ENCODE data around the gene BEX2.
A peak's percentile ranks its signal among the peaks of the same experiment; 100 is the strongest.

Gene BEX2

DNA sequence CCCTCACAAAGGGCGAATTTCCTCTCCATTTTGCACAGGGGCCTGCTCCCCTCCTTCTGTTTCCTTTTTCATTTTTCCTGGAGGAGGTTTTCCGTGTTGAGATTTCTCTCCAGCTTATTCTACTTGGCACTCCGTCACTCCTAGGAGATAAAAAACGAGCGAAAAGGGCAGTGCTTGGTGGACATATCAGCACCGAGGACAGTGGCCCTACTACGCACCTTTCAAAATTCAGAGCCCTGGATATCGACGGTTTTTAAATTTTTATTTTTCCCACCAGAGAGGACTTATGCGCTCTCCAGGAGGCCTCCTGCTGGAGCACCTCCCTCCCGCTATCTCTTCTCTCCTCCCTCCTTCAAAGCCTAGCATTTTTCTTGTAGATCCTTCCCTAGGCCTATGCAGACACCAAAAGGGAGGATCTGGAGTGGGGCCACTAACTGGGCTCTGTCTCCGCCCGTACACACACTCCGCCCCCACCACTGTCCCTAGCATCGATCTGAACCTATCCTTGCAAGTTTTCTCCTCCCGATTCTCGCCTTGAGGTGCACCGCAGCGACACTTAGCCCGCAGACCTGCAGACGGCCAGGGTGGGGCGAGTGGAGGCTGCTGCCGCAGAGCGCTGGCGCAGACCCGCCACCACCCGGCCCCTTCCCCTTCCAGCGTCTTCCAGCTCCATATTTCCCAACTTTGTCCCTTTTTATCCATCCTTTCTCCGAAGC lies 37.0 kb upstream of the BEX2 start:
- no peak overlapping the region for H3K4me3 ChIP-seq (ENCODE audit: low read depth, low read length)
- no peak for DNase-seq
- H3K27me3 ChIP-seq = no peaks in the 10 kb centered on the region
- no peaks in the 10 kb centered on the region for H3K9me3 ChIP-seq
- no peaks in the 10 kb centered on the region for H3K4me1 ChIP-seq
- no peaks in the 10 kb centered on the region for H3K36me3 ChIP-seq
- TF ChIP-seq, protein P1, sequence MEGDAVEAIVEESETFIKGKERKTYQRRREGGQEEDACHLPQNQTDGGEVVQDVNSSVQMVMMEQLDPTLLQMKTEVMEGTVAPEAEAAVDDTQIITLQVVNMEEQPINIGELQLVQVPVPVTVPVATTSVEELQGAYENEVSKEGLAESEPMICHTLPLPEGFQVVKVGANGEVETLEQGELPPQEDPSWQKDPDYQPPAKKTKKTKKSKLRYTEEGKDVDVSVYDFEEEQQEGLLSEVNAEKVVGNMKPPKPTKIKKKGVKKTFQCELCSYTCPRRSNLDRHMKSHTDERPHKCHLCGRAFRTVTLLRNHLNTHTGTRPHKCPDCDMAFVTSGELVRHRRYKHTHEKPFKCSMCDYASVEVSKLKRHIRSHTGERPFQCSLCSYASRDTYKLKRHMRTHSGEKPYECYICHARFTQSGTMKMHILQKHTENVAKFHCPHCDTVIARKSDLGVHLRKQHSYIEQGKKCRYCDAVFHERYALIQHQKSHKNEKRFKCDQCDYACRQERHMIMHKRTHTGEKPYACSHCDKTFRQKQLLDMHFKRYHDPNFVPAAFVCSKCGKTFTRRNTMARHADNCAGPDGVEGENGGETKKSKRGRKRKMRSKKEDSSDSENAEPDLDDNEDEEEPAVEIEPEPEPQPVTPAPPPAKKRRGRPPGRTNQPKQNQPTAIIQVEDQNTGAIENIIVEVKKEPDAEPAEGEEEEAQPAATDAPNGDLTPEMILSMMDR (IDR thresholded peaks at IDR 0.05; ENCODE audit: low read depth, low read length) = no peak

DNA sequence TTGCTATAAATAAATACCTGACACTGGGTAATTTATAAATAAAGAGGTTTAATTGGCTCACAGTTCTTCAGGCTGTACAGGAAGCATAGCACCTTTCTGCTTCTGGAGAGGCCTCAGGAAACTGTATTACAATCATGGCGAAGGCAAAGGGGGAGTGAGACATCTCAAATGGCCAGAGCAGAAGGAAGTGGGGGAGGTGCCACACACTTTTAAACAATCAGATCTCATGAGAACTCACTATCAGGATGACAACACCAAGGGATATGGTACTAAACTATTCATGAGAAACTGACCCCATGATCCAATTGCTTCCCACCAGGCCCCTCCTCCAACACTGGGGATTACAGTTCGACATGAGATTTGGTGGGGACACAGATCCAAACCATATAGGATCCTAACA lies 33.8 kb upstream of the BEX2 start:
- no peaks in the 10 kb centered on the region for H3K36me3 ChIP-seq
- no peaks in the 10 kb centered on the region for H3K27me3 ChIP-seq
- TF ChIP-seq, protein P1 (IDR thresholded peaks at IDR 0.05; ENCODE audit: low read depth, low read length) = no peak
- H3K9me3 ChIP-seq = no peaks in the 10 kb centered on the region
- no peak overlapping the region for H3K4me3 ChIP-seq (ENCODE audit: low read depth, low read length)
- H3K4me1 ChIP-seq = no peaks in the 10 kb centered on the region
- DNase-seq = no peak

DNA sequence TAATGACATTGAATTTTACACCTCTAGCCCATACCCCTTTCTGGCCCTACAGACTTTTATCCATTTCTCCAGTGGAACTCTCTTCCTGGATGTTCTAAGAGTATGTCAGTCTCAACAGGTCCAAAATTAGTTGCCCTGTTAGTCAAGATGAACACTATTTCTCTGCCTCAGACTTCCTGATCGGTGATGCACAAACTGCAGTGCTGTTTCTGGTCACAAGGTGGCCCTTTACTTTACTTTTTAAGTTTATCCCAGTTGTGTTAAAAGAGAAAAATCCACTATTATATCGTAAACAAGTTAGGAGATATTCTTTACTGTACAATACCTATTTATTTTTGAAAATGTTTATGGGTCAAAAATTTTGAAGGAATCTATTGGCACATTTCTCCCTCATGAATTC lies 32.3 kb upstream of the BEX2 start:
- no peaks in the 10 kb centered on the region for H3K36me3 ChIP-seq
- TF ChIP-seq, protein P1 (IDR thresholded peaks at IDR 0.05; ENCODE audit: low read depth, low read length) = peak; percentile 68
- H3K4me1 ChIP-seq = no peaks in the 10 kb centered on the region
- peak; percentile 24 for DNase-seq
- no peaks in the 10 kb centered on the region for H3K27me3 ChIP-seq
- no peaks in the 10 kb centered on the region for H3K9me3 ChIP-seq
- no peak overlapping the region for H3K4me3 ChIP-seq (ENCODE audit: low read depth, low read length)

DNA sequence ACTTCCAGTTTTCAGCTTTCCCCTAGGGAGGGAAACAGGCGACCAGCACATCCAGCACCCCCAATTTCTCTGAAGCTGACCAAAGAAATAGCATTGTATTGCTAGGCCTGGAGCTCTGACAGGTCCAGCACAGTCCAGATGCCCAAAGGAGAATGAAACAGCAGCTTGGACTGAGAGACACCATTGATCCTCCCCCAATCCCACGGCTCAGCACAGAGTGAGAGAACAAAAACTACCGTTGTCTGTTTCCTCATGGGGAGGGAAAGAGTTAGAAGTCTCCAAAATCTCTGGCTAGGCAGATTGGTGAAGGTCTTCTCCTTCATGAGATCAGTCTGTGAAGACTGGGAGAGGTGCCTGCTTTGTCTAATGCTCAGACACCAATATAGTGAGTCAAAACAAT lies 27.9 kb upstream of the BEX2 start:
- H3K4me1 ChIP-seq = no peaks in the 10 kb centered on the region
- H3K27me3 ChIP-seq = no peaks in the 10 kb centered on the region
- no peak for DNase-seq
- TF ChIP-seq, protein P1 (IDR thresholded peaks at IDR 0.05; ENCODE audit: low read depth, low read length) = no peak
- no peaks in the 10 kb centered on the region for H3K9me3 ChIP-seq
- H3K4me3 ChIP-seq (ENCODE audit: low read depth, low read length) = no peak overlapping the region
- no peaks in the 10 kb centered on the region for H3K36me3 ChIP-seq

DNA sequence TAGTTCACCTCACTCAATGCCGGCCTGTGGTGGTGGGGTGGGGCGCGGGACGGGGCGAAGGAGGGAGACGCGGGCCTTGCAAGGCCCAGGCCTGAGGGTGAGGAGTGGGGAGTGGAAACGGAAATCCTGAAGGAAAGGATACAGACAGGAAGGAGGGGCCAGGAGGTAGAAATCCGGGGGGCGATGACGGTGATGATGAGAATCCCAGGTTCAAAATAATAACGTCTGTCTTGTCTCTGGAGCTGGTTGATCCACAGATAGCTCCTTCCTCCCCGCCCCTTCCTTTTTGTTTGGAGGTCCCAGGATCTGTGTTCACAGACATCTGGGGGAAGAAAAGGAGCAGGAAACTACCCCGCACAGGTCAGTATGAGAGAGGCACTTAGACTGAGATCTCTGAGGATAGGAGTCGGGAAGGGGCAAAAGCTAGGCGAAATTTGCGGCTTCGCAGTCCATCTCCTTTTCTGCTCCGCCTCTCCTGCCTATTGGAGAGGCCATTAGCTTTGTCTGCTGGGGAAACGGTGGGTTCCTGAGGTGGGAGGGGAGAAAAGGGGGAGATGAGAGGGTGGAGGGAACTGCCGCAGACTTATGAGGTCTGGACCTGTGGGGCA lies 20.0 kb upstream of the BEX2 start:
- H3K27me3 ChIP-seq = no peaks in the 10 kb centered on the region
- no peaks in the 10 kb centered on the region for H3K9me3 ChIP-seq
- DNase-seq = no peak
- peak overlapping the region; percentile 63 for H3K4me3 ChIP-seq (ENCODE audit: low read depth, low read length)
- TF ChIP-seq, protein P1 (IDR thresholded peaks at IDR 0.05; ENCODE audit: low read depth, low read length) = no peak
- H3K36me3 ChIP-seq = no peaks in the 10 kb centered on the region
- no peaks in the 10 kb centered on the region for H3K4me1 ChIP-seq

DNA sequence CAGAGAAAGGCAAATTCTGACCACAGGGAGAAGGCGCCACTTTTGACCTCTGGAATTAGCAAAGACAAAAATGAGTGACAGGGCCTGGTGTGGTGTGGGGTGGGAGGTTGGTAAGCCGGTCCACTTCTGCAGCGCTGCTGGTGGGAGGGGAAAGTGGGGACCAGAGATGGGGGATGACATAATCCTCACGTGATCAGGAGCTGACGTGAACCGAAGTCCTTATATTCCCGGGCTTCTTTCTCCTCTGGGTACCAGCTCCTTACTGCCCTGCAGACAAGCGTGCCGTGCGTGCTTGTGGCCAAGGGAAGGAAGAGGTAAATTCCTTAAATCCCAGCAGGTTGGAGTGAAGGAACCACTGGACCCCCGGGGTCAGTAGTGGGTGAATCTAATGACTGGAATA lies 19.2 kb upstream of the BEX2 start, which contains the start of gene TCEAL7:
TCEAL7 (plus strand) TSS at position 249 of the 400 bp plus-strand sequence. CDS start 1,165 bp downstream, outside the sequence.
- H3K4me3 ChIP-seq (ENCODE audit: low read depth, low read length) = peak within 1 kb of the TSS; percentile 63
- peak; percentile 43 for DNase-seq

More for the DNA sequence above, 19.2 kb upstream of the BEX2 start, which contains the start of gene TCEAL7:
- Histone ChIP-seq H3K4me1 (no peaks in the 10 kb centered on the region), H3K27me3 (no peaks in the 10 kb centered on the region), H3K9me3 (no peaks in the 10 kb centered on the region), H3K36me3 (no peaks in the 10 kb centered on the region)
- TF ChIP-seq, protein P1 (IDR thresholded peaks at IDR 0.05; ENCODE audit: low read depth, low read length) = no peak
